Measurements from ENCODE around the gene TALDO1. TPM values are rescaled to one million over a fixed set of nuclear protein-coding genes. Genes with fewer than 3 reads are reported as not detected.

TALDO1 gene
- total and polyA plus RNA-seq, 2 donors (not counting 1 experiment from before 2014, with no cell fraction given), result 136 to 150 TPM

DNA sequence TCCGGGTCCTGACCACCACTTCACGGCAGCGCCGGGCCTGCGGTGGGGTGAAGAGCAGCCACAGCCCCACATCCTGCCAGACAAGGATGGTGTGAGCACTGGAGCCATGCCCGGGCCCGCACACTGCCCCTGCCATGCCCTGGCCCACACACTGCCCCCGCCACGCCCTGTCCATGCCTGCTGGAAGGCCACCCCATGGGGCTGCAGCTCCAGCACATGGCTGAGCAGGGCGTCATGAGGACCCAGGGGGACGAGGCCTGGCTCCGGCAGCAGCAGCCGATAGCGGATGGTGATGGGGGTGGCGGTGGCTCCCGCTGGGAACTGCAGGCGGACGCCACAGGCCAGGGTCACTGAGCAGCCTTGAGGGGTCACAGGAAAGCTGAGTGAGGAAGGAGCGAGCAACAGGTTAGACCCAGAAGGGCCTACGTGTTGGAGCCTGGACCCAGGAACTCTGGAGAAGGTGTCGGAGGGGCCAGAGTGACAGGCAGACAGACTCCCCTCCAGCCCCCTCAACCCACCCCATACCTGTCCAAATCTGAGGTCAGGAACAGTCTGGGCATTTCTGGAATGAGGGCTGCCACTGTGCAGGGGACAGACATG lies 54.9 kb downstream of the TALDO1 start:
- Histone ChIP-seq H3K4me1 (ENCODE audit: control insufficient read depth, extremely low read depth, insufficient read depth, low read length) (peaks cover 10% of the 10 kb centered on the region), H4K20me1 (ENCODE audit: control insufficient read depth, extremely low read depth, insufficient read depth, low read length) (no peaks in the 10 kb centered on the region), H3K9ac (ENCODE audit: insufficient read depth, low read length) (no peak overlapping the region), H3K4me3 (replicated peaks in 1 of 4; ENCODE audit: control extremely low read depth in 1 of 4, insufficient read depth in 1 of 4, low read depth in 3 of 4, low read length in 4 of 4) (no peak overlapping the region), H3K4me2 (ENCODE audit: extremely low read depth, insufficient read depth, low read length) (no peak overlapping the region), H3K79me2 (ENCODE audit: control insufficient read depth, insufficient read depth, low read length) (no peaks in the 10 kb centered on the region), H3K9me3 (ENCODE audit: control insufficient read depth, insufficient read depth, low read depth, low read length) (no peaks in the 10 kb centered on the region), H3K27ac (ENCODE audit: insufficient read depth, low read length) (no peak overlapping the region), H3K36me3 (ENCODE audit: control insufficient read depth, insufficient read depth, low read length) (peaks cover 20% of the 10 kb centered on the region), H2AFZ (ENCODE audit: low read length) (no peak overlapping the region), H3K27me3 (ENCODE audit: control insufficient read depth, insufficient read depth, low read length) (no peaks in the 10 kb centered on the region)
- no peak for TF ChIP-seq EZH2 (IDR thresholded peaks at IDR 0.05; ENCODE audit: low read length, missing control alignments)
- DNase-seq (ENCODE audit: low read depth in 2 of 2), result no peak

DNA sequence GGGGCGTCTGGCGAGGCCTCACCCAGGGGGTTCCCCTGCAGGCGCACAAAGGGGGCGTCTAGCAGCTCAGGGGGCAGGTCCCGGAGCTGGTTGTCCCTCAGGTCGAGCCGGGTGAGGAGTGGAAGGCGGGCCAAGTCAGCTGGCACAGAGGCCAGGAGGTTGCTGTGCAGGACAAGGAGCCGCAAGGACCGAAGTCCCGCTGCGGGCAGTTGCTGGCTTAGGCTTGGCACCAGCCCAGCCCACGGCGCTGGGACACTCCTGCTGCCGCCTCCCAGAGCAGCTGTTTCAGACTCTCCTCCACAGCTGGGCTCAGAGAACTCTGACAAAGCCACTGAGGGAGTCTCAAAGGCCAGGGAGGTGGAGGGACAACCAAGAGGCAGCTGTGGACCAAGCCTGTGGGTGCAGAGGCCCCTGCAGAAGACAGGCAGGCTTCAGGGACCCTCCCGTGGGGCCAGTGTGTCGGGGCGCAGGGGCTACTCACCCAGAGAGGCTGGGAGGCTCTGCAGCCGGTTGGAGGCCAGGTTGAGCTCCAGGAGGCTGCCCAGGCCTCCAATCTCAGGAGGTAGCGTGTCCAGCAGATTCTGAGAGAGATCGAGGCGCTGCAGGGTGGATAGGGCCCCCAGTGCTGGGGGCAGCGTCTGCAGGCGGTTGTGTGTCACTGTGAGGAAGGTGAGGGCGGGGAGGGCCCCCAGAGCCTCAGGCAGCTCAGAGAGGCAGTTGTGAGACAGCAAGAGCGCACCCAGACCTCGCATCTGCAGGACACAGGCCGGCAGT lies 55.6 kb downstream of the TALDO1 start:
- peak overlapping the region in 1 of 4 experiments; percentile 73 for H3K4me3 ChIP-seq (replicated peaks in 1 of 4; ENCODE audit: control extremely low read depth in 1 of 4, insufficient read depth in 1 of 4, low read depth in 3 of 4, low read length in 4 of 4)

DNA sequence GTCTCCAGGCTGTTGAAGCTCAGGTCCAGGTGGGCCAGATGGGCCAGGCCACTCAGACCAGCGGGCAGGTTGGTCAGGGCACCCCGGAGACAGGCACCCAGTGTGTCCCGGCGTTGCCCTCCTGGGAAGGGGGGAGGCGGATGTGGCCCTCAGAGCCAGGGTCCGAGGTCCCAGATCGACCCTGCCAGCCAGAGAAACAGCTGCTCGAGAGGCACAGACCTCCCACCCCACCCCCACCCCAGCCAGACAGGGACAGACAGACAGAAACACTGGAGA lies 56.1 kb downstream of the TALDO1 start:
- no peak for DNase-seq (ENCODE audit: low read depth in 2 of 2)
- Histone ChIP-seq H3K79me2 (ENCODE audit: control insufficient read depth, insufficient read depth, low read length) (peaks cover 4% of the 10 kb centered on the region), H3K36me3 (ENCODE audit: control insufficient read depth, insufficient read depth, low read length) (peaks cover 20% of the 10 kb centered on the region), H2AFZ (ENCODE audit: low read length) (no peak overlapping the region), H3K4me3 (replicated peaks in 1 of 4; ENCODE audit: control extremely low read depth in 1 of 4, insufficient read depth in 1 of 4, low read depth in 3 of 4, low read length in 4 of 4) (peak overlapping the region in 2 of 4 experiments; percentile 54 to 73), H4K20me1 (ENCODE audit: control insufficient read depth, extremely low read depth, insufficient read depth, low read length) (no peaks in the 10 kb centered on the region), H3K9ac (ENCODE audit: insufficient read depth, low read length) (no peak overlapping the region), H3K27ac (ENCODE audit: insufficient read depth, low read length) (no peak overlapping the region), H3K4me2 (ENCODE audit: extremely low read depth, insufficient read depth, low read length) (peak overlapping the region; percentile 25), H3K9me3 (ENCODE audit: control insufficient read depth, insufficient read depth, low read depth, low read length) (no peaks in the 10 kb centered on the region), H3K4me1 (ENCODE audit: control insufficient read depth, extremely low read depth, insufficient read depth, low read length) (peaks cover 10% of the 10 kb centered on the region), H3K27me3 (ENCODE audit: control insufficient read depth, insufficient read depth, low read length) (no peaks in the 10 kb centered on the region)
- TF ChIP-seq, protein P1, sequence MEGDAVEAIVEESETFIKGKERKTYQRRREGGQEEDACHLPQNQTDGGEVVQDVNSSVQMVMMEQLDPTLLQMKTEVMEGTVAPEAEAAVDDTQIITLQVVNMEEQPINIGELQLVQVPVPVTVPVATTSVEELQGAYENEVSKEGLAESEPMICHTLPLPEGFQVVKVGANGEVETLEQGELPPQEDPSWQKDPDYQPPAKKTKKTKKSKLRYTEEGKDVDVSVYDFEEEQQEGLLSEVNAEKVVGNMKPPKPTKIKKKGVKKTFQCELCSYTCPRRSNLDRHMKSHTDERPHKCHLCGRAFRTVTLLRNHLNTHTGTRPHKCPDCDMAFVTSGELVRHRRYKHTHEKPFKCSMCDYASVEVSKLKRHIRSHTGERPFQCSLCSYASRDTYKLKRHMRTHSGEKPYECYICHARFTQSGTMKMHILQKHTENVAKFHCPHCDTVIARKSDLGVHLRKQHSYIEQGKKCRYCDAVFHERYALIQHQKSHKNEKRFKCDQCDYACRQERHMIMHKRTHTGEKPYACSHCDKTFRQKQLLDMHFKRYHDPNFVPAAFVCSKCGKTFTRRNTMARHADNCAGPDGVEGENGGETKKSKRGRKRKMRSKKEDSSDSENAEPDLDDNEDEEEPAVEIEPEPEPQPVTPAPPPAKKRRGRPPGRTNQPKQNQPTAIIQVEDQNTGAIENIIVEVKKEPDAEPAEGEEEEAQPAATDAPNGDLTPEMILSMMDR (conservative IDR thresholded peaks at IDR 0.05 in 1 of 2, IDR thresholded peaks at IDR 0.05 in 1 of 2; ENCODE audit: low read depth in 1 of 2, low read length in 2 of 2), result no peak
- TF ChIP-seq EZH2 (IDR thresholded peaks at IDR 0.05; ENCODE audit: low read length, missing control alignments), result no peak

More for the DNA sequence above, 55.6 kb downstream of the TALDO1 start:
- Histone ChIP-seq H3K36me3 (ENCODE audit: control insufficient read depth, insufficient read depth, low read length) (peaks cover 20% of the 10 kb centered on the region), H4K20me1 (ENCODE audit: control insufficient read depth, extremely low read depth, insufficient read depth, low read length) (no peaks in the 10 kb centered on the region), H3K27me3 (ENCODE audit: control insufficient read depth, insufficient read depth, low read length) (no peaks in the 10 kb centered on the region), H3K27ac (ENCODE audit: insufficient read depth, low read length) (no peak overlapping the region), H2AFZ (ENCODE audit: low read length) (no peak overlapping the region), H3K4me2 (ENCODE audit: extremely low read depth, insufficient read depth, low read length) (peak overlapping the region; percentile 25), H3K9me3 (ENCODE audit: control insufficient read depth, insufficient read depth, low read depth, low read length) (no peaks in the 10 kb centered on the region), H3K4me1 (ENCODE audit: control insufficient read depth, extremely low read depth, insufficient read depth, low read length) (peaks cover 9% of the 10 kb centered on the region), H3K9ac (ENCODE audit: insufficient read depth, low read length) (no peak overlapping the region), H3K79me2 (ENCODE audit: control insufficient read depth, insufficient read depth, low read length) (peaks cover 1% of the 10 kb centered on the region)
- DNase-seq (ENCODE audit: low read depth in 2 of 2), result no peak
- TF ChIP-seq, protein P1 (conservative IDR thresholded peaks at IDR 0.05 in 1 of 2, IDR thresholded peaks at IDR 0.05 in 1 of 2; ENCODE audit: low read depth in 1 of 2, low read length in 2 of 2), result no peak
- TF ChIP-seq EZH2 (IDR thresholded peaks at IDR 0.05; ENCODE audit: low read length, missing control alignments), result no peak
